Activated T-helper 2 cell treated with anti-CD3 and anti-CD28 coated beads, Interferon-gamma antibody, Interleukin-2, Interleukin-4, amounts not matched to agents 10 μg/mL and 5 μg/mL and 100 μg/mL, durations not matched to agents 14 hours and 24 hours and 36 hours (primary cell): Measurements from ENCODE around the gene BRIP1. TPM values are rescaled to one million over a fixed set of nuclear protein-coding genes. Genes with fewer than 3 reads are reported as not detected.
"Not testable (repeated sequence)": the region's sequence is repeated elsewhere in the genome, so short reads cannot be mapped to it uniquely, and the experiment has no call there.

ENCODE experiments used
- DNase-seq: peaks from one replicate; pipeline ENCODE4 v3.0.0; 2021; ENCODE audit warnings: low spot score
- H3K27ac Mint-ChIP-seq: one replicate; pipeline ENCODE4 v1.8.0; 2021; ENCODE audit warnings: mixed read lengths
- H3K27me3 Mint-ChIP-seq: one replicate; pipeline ENCODE4 v1.8.0; 2021; ENCODE audit warnings: low read depth, mixed read lengths
- H3K36me3 Mint-ChIP-seq: one replicate; pipeline ENCODE4 v1.8.0; 2021; ENCODE audit warnings: low read depth, mixed read lengths
- H3K4me1 Mint-ChIP-seq: one replicate; pipeline ENCODE4 v1.8.0; 2021; ENCODE audit warnings: low read depth, mixed read lengths
- H3K4me3 Mint-ChIP-seq: one replicate; pipeline ENCODE4 v1.8.0; 2021; ENCODE audit warnings: low read depth, mild to moderate bottlenecking, moderate library complexity, mixed read lengths
- H3K9me3 Mint-ChIP-seq: one replicate; pipeline ENCODE4 v1.8.0; 2021; ENCODE audit warnings: mixed read lengths
- intact Hi-C: fragments of 100-400 bp; cut with micrococcal nuclease; formaldehyde crosslinking; loops from one replicate; pipeline ENCODE4 v1.15.1; 2023
- total RNA-seq: library from RNA; stranded (reverse); gene quantifications from 2 replicates; pipeline ENCODE4 v1.2.3, GENCODE V29; 2022

The BRIP1 gene
- total RNA-seq, 1 donor from 2014 or later, result 16.4 TPM

DNA sequence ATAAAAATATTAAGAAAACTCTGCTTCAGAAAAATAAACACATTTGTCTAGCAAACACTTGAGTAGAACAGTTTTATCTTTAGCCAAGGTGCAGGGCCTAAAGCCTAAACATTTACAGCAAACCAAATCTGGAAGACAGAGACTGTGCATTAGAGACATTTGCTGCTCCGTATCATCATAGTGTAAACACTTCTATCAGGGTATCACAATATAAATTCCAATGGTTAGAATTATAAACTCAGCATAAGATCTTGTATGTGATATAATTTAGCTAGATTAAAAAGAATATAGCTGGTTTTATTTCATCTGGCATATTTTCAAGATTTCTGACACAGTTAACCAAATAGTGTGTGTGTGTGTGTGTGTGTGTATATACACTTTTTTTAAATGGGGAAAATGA, 138.6 kb downstream of the BRIP1 start:
- no peak for DNase-seq
- Mint-ChIP-seq H3K27me3 (no peaks in the 10 kb centered on the region), H3K27ac (no peak overlapping the region), H3K9me3 (peaks cover 8% of the 10 kb centered on the region), H3K4me1 (peaks cover 7% of the 10 kb centered on the region), H3K36me3 (peaks cover 32% of the 10 kb centered on the region), H3K4me3 (no peak overlapping the region)
- intact Hi-C loops, result no loop called here

DNA sequence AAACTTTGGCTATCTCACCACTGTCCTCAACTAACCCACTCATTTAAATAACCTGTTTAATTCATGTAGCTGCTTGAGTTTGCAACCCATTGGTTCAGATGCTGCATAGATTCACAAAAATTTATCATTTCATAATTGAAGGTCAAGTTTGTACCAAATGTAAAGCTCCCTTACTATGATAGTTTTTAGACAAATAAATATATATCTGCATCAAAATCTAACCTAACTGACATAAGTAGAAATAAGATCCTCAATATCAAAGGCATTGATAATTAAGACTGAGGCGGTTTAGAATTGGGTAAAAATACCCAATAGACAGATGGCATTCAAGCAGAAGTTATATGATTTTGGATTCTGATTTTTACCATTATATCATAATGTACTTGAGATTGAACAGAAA, 139.4 kb downstream of the BRIP1 start:
- no peak for DNase-seq
- Mint-ChIP-seq H3K9me3 (peaks cover 13% of the 10 kb centered on the region), H3K4me1 (peaks cover 5% of the 10 kb centered on the region), H3K27ac (no peak overlapping the region), H3K4me3 (no peak overlapping the region), H3K36me3 (peaks cover 35% of the 10 kb centered on the region), H3K27me3 (no peaks in the 10 kb centered on the region)
- intact Hi-C loops, result no loop called here

DNA sequence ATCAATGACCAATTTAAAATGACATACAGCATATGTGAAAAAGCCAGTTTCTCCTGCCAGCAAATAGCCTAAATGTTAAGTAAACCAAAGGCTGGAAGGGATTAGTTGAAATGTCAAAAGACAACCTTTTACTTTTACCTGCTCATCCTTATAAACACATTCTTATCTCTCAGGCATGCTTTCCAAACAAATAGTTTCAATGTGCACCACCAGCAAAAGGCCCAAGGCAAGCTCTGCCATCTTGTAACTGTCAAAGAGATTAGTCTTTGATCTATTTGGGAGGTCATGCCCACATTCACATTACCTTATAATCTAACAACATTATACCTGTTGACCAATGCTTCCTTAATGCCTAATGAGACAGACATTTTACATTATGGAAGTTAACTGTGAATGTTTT, 140.1 kb downstream of the BRIP1 start:
- no peaks in the 10 kb centered on the region for H3K4me1 Mint-ChIP-seq
- H3K9me3 Mint-ChIP-seq, result peaks cover 21% of the 10 kb centered on the region
- no peak for DNase-seq
- intact Hi-C loops, result no loop called here
- no peak overlapping the region for H3K27ac Mint-ChIP-seq
- H3K27me3 Mint-ChIP-seq, result no peaks in the 10 kb centered on the region
- H3K4me3 Mint-ChIP-seq, result no peak overlapping the region
- peaks cover 35% of the 10 kb centered on the region for H3K36me3 Mint-ChIP-seq

DNA sequence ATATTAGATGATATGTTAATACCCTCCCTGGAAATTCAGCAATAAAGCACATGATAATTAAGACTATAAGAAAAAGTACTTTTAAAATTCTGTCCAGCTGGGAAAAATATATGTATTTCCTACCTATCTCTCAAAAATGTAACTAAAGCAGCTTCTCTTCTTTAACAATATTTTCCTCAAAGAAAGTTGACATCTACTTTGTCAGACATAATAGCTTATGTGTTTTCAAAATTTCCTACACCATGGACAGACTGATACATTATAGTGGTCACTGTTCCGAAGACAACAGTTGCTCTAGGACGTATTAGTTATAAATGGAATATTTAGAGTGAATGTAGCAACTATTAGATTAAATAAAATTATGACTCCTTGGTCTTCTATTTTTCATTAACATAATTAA, 140.9 kb downstream of the BRIP1 start:
- H3K4me1 Mint-ChIP-seq, result no peaks in the 10 kb centered on the region
- DNase-seq, result no peak
- H3K36me3 Mint-ChIP-seq, result peaks cover 43% of the 10 kb centered on the region
- H3K9me3 Mint-ChIP-seq, result peaks cover 28% of the 10 kb centered on the region
- no peaks in the 10 kb centered on the region for H3K27me3 Mint-ChIP-seq
- H3K4me3 Mint-ChIP-seq, result no peak overlapping the region
- intact Hi-C loops, result no loop called here
- H3K27ac Mint-ChIP-seq, result no peak overlapping the region

DNA sequence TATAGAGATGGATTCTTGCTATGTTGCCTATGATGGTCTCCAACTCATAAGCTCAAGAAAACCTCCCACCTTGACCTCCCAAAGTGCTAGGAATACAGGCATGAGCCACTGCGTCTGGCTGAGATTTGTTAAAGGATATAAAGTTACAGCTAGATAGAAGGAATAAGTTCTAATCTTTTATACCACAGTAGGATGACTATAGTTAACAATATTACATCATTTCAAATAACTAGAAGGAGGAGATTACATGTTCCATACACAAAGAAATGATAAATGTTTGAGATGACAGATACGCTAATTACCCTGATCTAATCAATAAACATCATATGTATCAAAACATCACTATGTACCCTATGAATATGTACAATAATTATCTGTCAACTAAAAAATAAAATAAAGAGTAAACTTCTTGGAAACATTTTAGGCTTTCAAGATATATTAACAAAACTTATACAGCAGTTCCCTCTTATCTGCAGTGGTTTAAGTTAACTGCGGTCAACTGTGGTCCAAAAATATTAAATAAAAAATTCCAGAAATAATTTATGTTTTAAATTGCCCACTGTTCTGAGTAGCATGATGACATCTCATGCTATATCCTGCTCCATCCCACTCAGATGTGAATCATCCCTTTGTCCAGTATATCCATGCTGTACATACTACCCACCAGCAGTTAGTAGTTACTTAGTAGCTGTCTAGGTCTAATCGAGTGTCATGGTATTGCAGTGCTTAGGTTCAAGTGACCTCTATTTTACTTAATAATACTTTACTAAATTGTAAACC, 143.1 kb downstream of the BRIP1 start:
- no peaks in the 10 kb centered on the region for H3K27me3 Mint-ChIP-seq
- H3K27ac Mint-ChIP-seq, result no peak overlapping the region
- intact Hi-C loops, result no loop called here
- H3K4me3 Mint-ChIP-seq, result no peak overlapping the region
- no peak for DNase-seq
- H3K36me3 Mint-ChIP-seq, result peaks cover 52% of the 10 kb centered on the region
- peaks cover 41% of the 10 kb centered on the region for H3K9me3 Mint-ChIP-seq
- H3K4me1 Mint-ChIP-seq, result no peaks in the 10 kb centered on the region

DNA sequence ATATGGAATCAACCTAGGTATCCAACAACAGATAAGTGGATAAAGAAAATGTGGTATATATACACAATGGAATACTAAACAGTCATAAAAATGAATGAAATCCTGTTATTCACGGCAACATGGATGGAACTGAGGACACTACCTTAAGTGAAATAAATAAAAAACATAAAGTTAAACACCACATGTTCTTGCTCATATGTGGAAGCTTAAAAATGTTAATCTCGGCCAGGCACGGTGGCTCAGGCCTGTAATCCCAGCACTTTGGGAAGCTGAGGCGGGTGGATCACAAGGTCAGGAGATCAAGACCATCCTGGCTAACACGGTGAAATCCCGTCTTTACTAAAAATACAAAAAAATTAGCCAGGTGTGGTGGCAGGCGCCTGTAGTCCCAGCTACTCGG, 144.1 kb downstream of the BRIP1 start:
- H3K27ac Mint-ChIP-seq, H3K27me3 Mint-ChIP-seq, DNase-seq, H3K4me1 Mint-ChIP-seq, H3K4me3 Mint-ChIP-seq, intact Hi-C loops: not testable (repeated sequence)
- Mint-ChIP-seq H3K36me3 (peaks cover 56% of the 10 kb centered on the region), H3K9me3 (peaks cover 41% of the 10 kb centered on the region)

DNA sequence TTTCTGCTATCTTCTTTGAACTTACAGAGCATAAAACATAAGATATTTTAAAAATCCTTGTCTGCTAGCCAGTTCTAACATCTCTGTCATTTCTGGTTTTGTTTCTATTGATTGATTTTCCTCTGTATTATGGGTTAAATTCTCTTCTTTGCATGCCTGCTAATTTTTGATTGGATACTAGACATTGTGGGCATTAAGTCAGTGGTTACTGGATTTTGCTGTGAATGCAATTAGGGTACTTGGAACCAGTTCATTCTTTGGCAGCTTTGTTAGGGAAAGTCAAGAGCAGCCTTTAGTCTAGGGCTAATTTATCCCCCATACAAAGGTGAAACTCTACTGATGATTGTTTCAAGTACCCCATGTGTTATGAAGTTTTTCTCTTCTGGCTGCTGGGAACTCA, 145.3 kb downstream of the BRIP1 start:
- no peak overlapping the region for H3K27ac Mint-ChIP-seq
- H3K27me3 Mint-ChIP-seq, result no peaks in the 10 kb centered on the region
- H3K9me3 Mint-ChIP-seq, result peaks cover 41% of the 10 kb centered on the region
- H3K4me3 Mint-ChIP-seq, result no peak overlapping the region
- no peaks in the 10 kb centered on the region for H3K4me1 Mint-ChIP-seq
- intact Hi-C loops, result no loop called here
- H3K36me3 Mint-ChIP-seq, result peaks cover 51% of the 10 kb centered on the region
- DNase-seq, result no peak

DNA sequence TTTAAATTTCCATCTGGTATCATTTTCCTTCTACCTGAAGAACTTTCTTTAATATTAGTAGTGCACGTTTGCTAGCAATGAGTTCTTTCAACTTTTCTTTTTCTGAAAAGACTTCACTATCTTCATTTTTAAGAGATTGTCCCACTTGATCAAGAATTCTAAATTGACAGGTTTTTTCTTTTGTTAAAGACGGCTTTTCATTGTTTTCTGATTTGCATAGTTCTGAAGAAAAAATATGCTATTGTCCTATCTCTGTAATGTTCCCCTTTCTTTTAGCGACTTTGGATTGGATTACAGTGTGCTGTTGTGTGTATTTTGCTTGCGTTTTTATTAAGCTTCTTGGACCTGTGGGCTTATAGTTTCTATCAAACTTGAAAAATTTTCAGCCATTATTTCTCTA, 146.0 kb downstream of the BRIP1 start:
- no peak for DNase-seq
- no peaks in the 10 kb centered on the region for H3K4me1 Mint-ChIP-seq
- H3K27ac Mint-ChIP-seq, result no peak overlapping the region
- peaks cover 38% of the 10 kb centered on the region for H3K9me3 Mint-ChIP-seq
- intact Hi-C loops, result no loop called here
- H3K27me3 Mint-ChIP-seq, result no peaks in the 10 kb centered on the region
- H3K4me3 Mint-ChIP-seq, result no peak overlapping the region
- peaks cover 49% of the 10 kb centered on the region for H3K36me3 Mint-ChIP-seq

DNA sequence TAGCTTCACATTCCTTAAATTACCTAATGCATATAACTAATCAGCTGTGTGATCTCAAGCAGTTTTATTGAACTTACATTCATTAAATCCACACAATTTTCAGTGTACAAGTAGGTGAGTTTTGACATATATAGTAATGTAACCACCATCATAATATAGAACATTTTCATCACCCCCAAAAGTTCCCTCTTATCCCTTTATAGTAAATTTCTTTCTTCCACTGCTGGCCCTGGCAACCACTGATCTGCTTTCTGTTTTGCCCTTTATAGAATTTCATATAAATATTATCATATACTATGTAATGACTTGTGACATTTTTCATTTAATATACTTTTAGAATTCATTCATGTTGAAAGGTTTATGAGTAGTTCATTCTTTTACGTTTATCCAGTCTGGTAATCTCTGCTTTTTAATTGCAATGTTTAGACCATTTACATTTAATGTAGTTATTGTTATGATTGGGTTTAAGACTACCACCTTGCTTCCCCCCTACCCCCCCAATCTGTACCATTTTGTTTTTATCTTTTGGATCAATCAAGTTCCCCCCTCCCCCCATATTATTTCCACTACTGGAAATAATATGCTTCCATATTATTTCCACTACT, 147.0 kb downstream of the BRIP1 start:
- Mint-ChIP-seq H3K4me1 (no peaks in the 10 kb centered on the region), H3K9me3 (peaks cover 36% of the 10 kb centered on the region), H3K4me3 (no peak overlapping the region), H3K27ac (no peak overlapping the region), H3K36me3 (peaks cover 49% of the 10 kb centered on the region), H3K27me3 (no peaks in the 10 kb centered on the region)
- DNase-seq, result no peak
- intact Hi-C loops, result no loop called here

DNA sequence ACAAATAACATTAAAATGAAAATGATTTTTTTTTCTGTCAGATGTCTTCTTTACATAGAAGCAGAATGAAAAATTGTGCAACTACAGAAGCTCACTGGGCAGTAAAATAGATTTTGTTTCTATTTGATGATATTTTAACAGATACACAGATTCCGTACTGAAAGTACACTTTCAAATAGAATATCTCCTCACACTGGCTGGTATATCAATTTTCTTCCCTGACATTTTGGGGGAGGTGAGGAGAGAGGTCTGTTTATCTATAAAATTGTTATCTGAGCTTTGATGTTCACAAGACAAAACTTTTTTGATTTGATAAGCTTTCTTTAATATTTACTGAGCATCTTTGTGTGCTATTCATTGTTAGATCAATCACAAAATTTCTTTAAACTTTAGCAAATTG, 148.0 kb downstream of the BRIP1 start:
- no peak overlapping the region for H3K4me3 Mint-ChIP-seq
- H3K4me1 Mint-ChIP-seq, result no peaks in the 10 kb centered on the region
- H3K9me3 Mint-ChIP-seq, result peaks cover 36% of the 10 kb centered on the region
- no peak for DNase-seq
- H3K36me3 Mint-ChIP-seq, result peaks cover 58% of the 10 kb centered on the region
- no peak overlapping the region for H3K27ac Mint-ChIP-seq
- no peaks in the 10 kb centered on the region for H3K27me3 Mint-ChIP-seq
- intact Hi-C loops, result no loop called here

DNA sequence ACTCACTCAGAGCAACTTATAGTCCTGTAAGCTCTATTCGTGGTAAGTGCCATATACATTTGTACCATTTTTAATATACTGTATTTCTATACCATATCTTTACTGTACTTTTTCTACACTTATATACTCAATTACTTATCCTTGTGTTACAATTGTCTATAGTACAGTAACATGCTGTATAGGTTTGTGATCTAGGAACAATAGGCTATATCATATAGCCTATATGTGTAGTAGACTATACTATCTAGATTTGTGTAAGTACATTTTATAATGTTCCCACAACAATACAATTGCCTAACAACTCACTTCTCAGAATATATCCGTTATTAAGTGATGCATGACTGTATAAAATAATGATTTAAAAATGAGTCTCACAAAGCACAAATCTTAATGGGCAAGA, 149.0 kb downstream of the BRIP1 start:
- no peak for DNase-seq
- Mint-ChIP-seq H3K9me3 (peaks cover 30% of the 10 kb centered on the region), H3K4me3 (no peak overlapping the region), H3K36me3 (peaks cover 61% of the 10 kb centered on the region), H3K27me3 (no peaks in the 10 kb centered on the region), H3K4me1 (no peaks in the 10 kb centered on the region), H3K27ac (no peak overlapping the region)
- intact Hi-C loops, result no loop called here

DNA sequence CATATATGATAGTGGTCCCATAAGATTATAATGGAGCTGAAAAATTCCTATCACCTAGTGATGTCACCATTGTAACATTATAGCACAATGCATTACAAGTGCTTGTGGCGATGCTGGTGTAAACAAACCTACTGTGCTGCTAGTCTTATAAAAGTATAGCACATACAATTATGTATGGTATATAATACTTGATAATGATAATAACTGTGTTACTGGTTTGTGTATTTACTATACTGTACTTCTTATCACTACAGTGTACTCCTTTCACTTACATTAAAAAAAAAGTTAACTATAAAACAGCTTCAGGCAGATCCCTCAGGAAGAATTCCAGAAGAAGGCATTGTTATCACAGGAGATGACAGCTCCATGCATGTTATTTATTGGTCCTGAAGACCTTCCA, 150.3 kb downstream of the BRIP1 start:
- intact Hi-C loops, result no loop called here
- H3K27me3 Mint-ChIP-seq, result no peaks in the 10 kb centered on the region
- H3K27ac Mint-ChIP-seq, result no peak overlapping the region
- H3K36me3 Mint-ChIP-seq, result peaks cover 62% of the 10 kb centered on the region
- peaks cover 19% of the 10 kb centered on the region for H3K9me3 Mint-ChIP-seq
- H3K4me3 Mint-ChIP-seq, result no peak overlapping the region
- no peak for DNase-seq
- no peaks in the 10 kb centered on the region for H3K4me1 Mint-ChIP-seq

DNA sequence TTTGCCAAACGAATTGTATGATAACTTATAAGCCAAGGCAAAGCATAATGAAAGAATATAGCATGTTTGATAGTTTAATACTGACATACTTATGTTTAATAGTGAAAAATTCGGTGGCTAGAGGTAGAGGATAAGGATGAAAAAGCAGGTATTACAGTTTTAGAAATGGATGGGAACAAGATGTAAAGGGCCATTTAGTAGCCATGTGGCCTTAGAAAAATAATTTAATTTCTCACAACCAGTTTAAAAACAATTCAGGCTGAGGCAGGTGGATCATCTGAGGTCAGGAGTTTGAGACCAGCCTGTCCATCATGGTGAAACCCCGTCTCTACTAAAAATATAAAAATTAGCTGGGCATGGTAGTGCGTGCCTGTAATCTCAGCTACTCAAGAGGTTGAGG, 152.8 kb downstream of the BRIP1 start:
- intact Hi-C loops, result no loop called here
- DNase-seq, result no peak
- Mint-ChIP-seq H3K9me3 (peaks cover 8% of the 10 kb centered on the region), H3K27ac (no peak overlapping the region), H3K4me3 (no peak overlapping the region), H3K27me3 (no peaks in the 10 kb centered on the region), H3K36me3 (peaks cover 55% of the 10 kb centered on the region), H3K4me1 (no peaks in the 10 kb centered on the region)
